ENCODE data around the gene LMAN2L.

Gene LMAN2L

GRCh38 chr2:96775160-96775559, 35.3 kb upstream of the LMAN2L start:
- Histone ChIP-seq H3K4me1 (ENCODE audit: control insufficient read depth in 1 of 2, insufficient read depth in 1 of 2, low read depth in 1 of 2, low read length in 1 of 2) (peaks cover 8 to 16% of the 10 kb centered on the region in 2 experiments), H3K9me3 (no peaks in the 10 kb centered on the region), H3K27ac (no peak overlapping the region), H3K4me3 (ENCODE audit: low read depth in 1 of 2, low read length in 1 of 2) (no peak overlapping the region), H3K27me3 (no peaks in the 10 kb centered on the region), H3K36me3 (no peaks in the 10 kb centered on the region)
- no peak for TF ChIP-seq CTCF (IDR thresholded peaks at IDR 0.05)

GRCh38 chr2:96773922-96774321, 34.1 kb upstream of the LMAN2L start:
- TF ChIP-seq CTCF (IDR thresholded peaks at IDR 0.05), result no peak
- Histone ChIP-seq H3K27me3 (no peaks in the 10 kb centered on the region), H3K4me1 (ENCODE audit: control insufficient read depth in 1 of 2, insufficient read depth in 1 of 2, low read depth in 1 of 2, low read length in 1 of 2) (peaks cover 8 to 16% of the 10 kb centered on the region in 2 experiments), H3K4me3 (ENCODE audit: low read depth in 1 of 2, low read length in 1 of 2) (peak overlapping the region; percentile 51 to 56), H3K9me3 (no peaks in the 10 kb centered on the region), H3K36me3 (no peaks in the 10 kb centered on the region), H3K27ac (no peak overlapping the region)

- no peaks in the 10 kb centered on the region for H3K36me3 ChIP-seq
- no peaks in the 10 kb centered on the region for H3K9me3 ChIP-seq
- peaks cover 12 to 20% of the 10 kb centered on the region in 2 experiments for H3K4me1 ChIP-seq (ENCODE audit: control insufficient read depth in 1 of 2, insufficient read depth in 1 of 2, low read depth in 1 of 2, low read length in 1 of 2)
- H3K27ac ChIP-seq, result no peak overlapping the region
- H3K4me3 ChIP-seq (ENCODE audit: low read depth in 1 of 2, low read length in 1 of 2), result no peak overlapping the region
- no peak for TF ChIP-seq CTCF (IDR thresholded peaks at IDR 0.05)
- no peaks in the 10 kb centered on the region for H3K27me3 ChIP-seq
Observed at GRCh38 chr2:96772903-96773671, 33.2 kb upstream of the LMAN2L start.

- TF ChIP-seq CTCF (IDR thresholded peaks at IDR 0.05), result no peak
- H3K4me1 ChIP-seq (ENCODE audit: control insufficient read depth in 1 of 2, insufficient read depth in 1 of 2, low read depth in 1 of 2, low read length in 1 of 2), result peaks cover 16 to 24% of the 10 kb centered on the region in 2 experiments
- no peaks in the 10 kb centered on the region for H3K27me3 ChIP-seq
- H3K36me3 ChIP-seq, result no peaks in the 10 kb centered on the region
- no peak overlapping the region for H3K4me3 ChIP-seq (ENCODE audit: low read depth in 1 of 2, low read length in 1 of 2)
- no peak overlapping the region for H3K27ac ChIP-seq
- no peaks in the 10 kb centered on the region for H3K9me3 ChIP-seq
Observed at GRCh38 chr2:96771796-96772618, 32.1 kb upstream of the LMAN2L start.

GRCh38 chr2:96770442-96771202, 30.8 kb upstream of the LMAN2L start:
- no peak overlapping the region for H3K27ac ChIP-seq
- H3K9me3 ChIP-seq, result no peaks in the 10 kb centered on the region
- no peak overlapping the region for H3K4me3 ChIP-seq (ENCODE audit: low read depth in 1 of 2, low read length in 1 of 2)
- H3K36me3 ChIP-seq, result no peaks in the 10 kb centered on the region
- TF ChIP-seq CTCF (IDR thresholded peaks at IDR 0.05), result no peak
- H3K27me3 ChIP-seq, result no peaks in the 10 kb centered on the region
- H3K4me1 ChIP-seq (ENCODE audit: control insufficient read depth in 1 of 2, insufficient read depth in 1 of 2, low read depth in 1 of 2, low read length in 1 of 2), result peaks cover 16 to 24% of the 10 kb centered on the region in 2 experiments
